K562 (cell line): Measurements from ENCODE around the gene AIFM3. TPM values are rescaled to one million over a fixed set of nuclear protein-coding genes. Genes with fewer than 3 reads are reported as not detected.

ENCODE experiments used
- CHD2 ChIP-seq: IDR thresholded peaks from 2 replicates; pipeline ENCODE4 v1.6.1; 2011; ENCODE audit warnings: low read depth, low read length
- DACH1 ChIP-seq: fragments of 450-650 bp; IDR thresholded peaks from 2 replicates; pipeline ENCODE4 v1.6.1; 2018; ENCODE audit not compliant: partially characterized antibody
- FOXA1 ChIP-seq: fragments of 450-650 bp; IDR thresholded peaks from 2 replicates; pipeline ENCODE4 v1.6.1; 2016; ENCODE audit warnings: mild to moderate bottlenecking, borderline replicate concordance
- HDAC8 ChIP-seq: fragments of 450-650 bp; IDR thresholded peaks from 2 replicates; pipeline ENCODE4 v1.6.1; 2016; ENCODE audit warnings: mild to moderate bottlenecking, missing genetic modification characterization, moderate library complexity, missing compliant biosample characterization
- HNRNPLL ChIP-seq: fragments of 200-400 bp; formaldehyde crosslinking; IDR thresholded peaks from 2 replicates; pipeline ENCODE4 v1.6.1; 2017; ENCODE audit warnings: low read length, low read depth, mild to moderate bottlenecking; ENCODE audit not compliant: poor library complexity, severe bottlenecking
- KDM2B ChIP-seq: fragments of 250-450 bp; sonication (Bioruptor Pico); IDR thresholded peaks from 2 replicates; pipeline ENCODE4 v1.8.0; 2021; ENCODE audit warnings: mild to moderate bottlenecking, moderate library complexity
- KLF6 ChIP-seq: fragments of 250-450 bp; sonication (Bioruptor Pico); IDR thresholded peaks from 2 replicates; pipeline ENCODE4 v1.4.0; 2020; ENCODE audit warnings: mild to moderate bottlenecking, moderate library complexity, borderline replicate concordance
- MAFG ChIP-seq: fragments of 450-650 bp; conservative IDR thresholded peaks from 2 replicates; pipeline ENCODE4 v1.6.1; 2016; ENCODE audit warnings: missing genetic modification characterization, missing compliant biosample characterization
- MLX ChIP-seq, 2 experiments: fragments of 450-650 bp in 1 of 2; sonication (generic) in 1 of 2; formaldehyde crosslinking; conservative IDR thresholded peaks; 2 replicates each; pipeline versions ENCODE4 v1.4.0 to v1.8.1; 2020 to 2022; ENCODE audit warnings: mild to moderate bottlenecking in 1 of 2, missing genetic modification reagents in 1 of 2
- NR4A1 ChIP-seq, 2 experiments: fragments of 250-450 bp in 1 of 2; fragments of 450-650 bp in 1 of 2; sonication (Bioruptor Pico) in 1 of 2; IDR thresholded peaks; 2 replicates each; pipeline versions ENCODE4 v1.4.0 to v1.6.1; 2016 to 2020; ENCODE audit warnings: mild to moderate bottlenecking in 2 of 2, missing compliant biosample characterization in 1 of 2, missing genetic modification characterization in 1 of 2, moderate library complexity in 1 of 2
- PHB ChIP-seq: fragments of 250-450 bp; sonication (Bioruptor Pico); IDR thresholded peaks from 2 replicates; pipeline ENCODE4 v1.5.0; 2021
- POLR2G ChIP-seq: fragments of 200-400 bp; formaldehyde crosslinking; IDR thresholded peaks from 2 replicates; pipeline ENCODE4 v1.6.1; 2017; ENCODE audit warnings: low read depth, mild to moderate bottlenecking, antibody characterized with exemption, low read length, moderate library complexity
- SAP30 ChIP-seq: fragments of 200-600 bp; sonication (generic); IDR thresholded peaks from 2 replicates; pipeline ENCODE4 v1.6.1; 2012; ENCODE audit warnings: borderline replicate concordance, low read depth, mild to moderate bottlenecking, moderate library complexity, low read length, control low read depth, inconsistent platforms; ENCODE audit not compliant: insufficient read depth, poor library complexity, severe bottlenecking
- ZNF184 ChIP-seq: sonication (generic); formaldehyde crosslinking; IDR thresholded peaks from 2 replicates; pipeline ENCODE4 v1.5.0; 2020; ENCODE audit warnings: missing genetic modification reagents
- ZNF589 ChIP-seq: fragments of 200-800 bp; sonication (Bioruptor generic); IDR thresholded peaks from 2 replicates; pipeline ENCODE4 v1.6.1; 2016; ENCODE audit warnings: low read depth, missing genetic modification characterization, missing compliant biosample characterization
- ZNF77 ChIP-seq: fragments of 250-450 bp; sonication (Bioruptor Pico); IDR thresholded peaks from 2 replicates; pipeline ENCODE4 v1.5.0; 2020
- ZSCAN32 ChIP-seq: fragments of 450-650 bp; formaldehyde crosslinking; IDR thresholded peaks from 2 replicates; pipeline ENCODE4 v1.4.0; 2020; ENCODE audit warnings: mild to moderate bottlenecking, moderate library complexity
- polyA plus RNA-seq, 8 experiments: library from polyadenylated mRNA; depleted of rRNA in 4 of 8; stranded (reverse) in 5 of 8; unstranded in 3 of 8; fragments of >200 nt; fragmentation: Nextera tagmentation in 2 of 8; fragmentation: Illumina TruSeq in 1 of 8; extraction: Ambion mirVana in 2 of 8; extraction: Trizol in 1 of 8; gene quantifications; 2 replicates each; pipeline versions ENCODE4 v1.2.1 to v1.2.3, GENCODE V29; 2011 to 2014; ENCODE audit warnings: inconsistent platforms in 1 of 8, missing spikeins in 1 of 8
- total RNA-seq, 7 experiments: library from RNA; depleted of rRNA in 6 of 7; stranded (reverse); fragments of >200 nt in 6 of 7; fragmentation: Illumina TruSeq in 2 of 7; extraction: Trizol in 2 of 7; gene quantifications; 2 replicates each; pipeline versions ENCODE4 v1.2.1 to v1.2.3, GENCODE V29; 2011 to 2021; ENCODE audit warnings: low replicate concordance in 1 of 7
- TF ChIP-seq, protein P1 (sequence below): fragments of 150-350 bp; IDR thresholded peaks from 2 replicates; pipeline ENCODE4 v1.6.1; 2014; ENCODE audit warnings: low read depth, mild to moderate bottlenecking, low read length, borderline replicate concordance
- TF ChIP-seq, protein P2 (sequence below), 2 experiments: fragments of 450-650 bp; IDR thresholded peaks; 2 replicates each; pipeline ENCODE4 v1.6.1; 2016
- TF ChIP-seq, protein P3 (sequence below): fragments of 250-450 bp; sonication (Bioruptor Pico); IDR thresholded peaks from 2 replicates; pipeline ENCODE4 v1.9.0; 2021; ENCODE audit warnings: mild to moderate bottlenecking

The AIFM3 gene
- total and polyA plus RNA-seq, 9 of the 15 experiments (the other 6 are each of a cell fraction or from before 2014, with no cell fraction given): 0.03 to 0.20 (median 0.07) TPM; not detected in 1

DNA sequence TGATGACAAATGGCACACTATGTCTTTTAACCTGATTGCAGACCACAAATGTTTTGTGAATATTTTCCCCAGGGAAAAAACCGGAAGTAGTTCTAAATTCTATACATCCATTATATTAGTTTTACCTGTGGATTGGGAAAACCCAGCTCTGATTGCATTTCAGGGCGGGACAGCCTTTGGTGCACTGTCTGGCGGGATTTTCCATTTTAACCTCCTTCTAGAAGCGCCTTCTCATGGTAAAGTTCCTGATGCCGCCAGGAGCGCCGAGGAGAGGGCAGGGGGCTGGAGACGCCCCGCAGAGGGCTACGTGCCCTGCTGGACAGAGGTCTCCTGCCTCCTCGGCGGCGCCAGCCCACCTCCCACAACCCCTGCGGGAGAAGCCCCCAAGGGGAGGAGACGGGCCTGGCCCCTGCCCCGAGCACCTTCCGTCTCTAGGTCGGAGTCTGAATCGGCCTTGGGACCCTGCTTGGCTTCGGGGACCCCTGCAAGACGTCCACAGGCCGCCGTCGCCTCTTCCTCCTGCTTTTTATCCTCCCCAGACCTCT lies 46.7 kb downstream of the AIFM3 start (continued):
- TF ChIP-seq MLX (CRISPR knock-in tag; conservative IDR thresholded peaks at IDR 0.05): 0 out of 4 replicates have a peak, but pooled peaks of 1 of the 2 experiments have one; percentile 86
- TF ChIP-seq SAP30: peak; percentile 47
- peak; percentile 88 for TF ChIP-seq POLR2G
- TF ChIP-seq PHB: peak; percentile 91
- peak; percentile 98 for TF ChIP-seq NR4A1 (CRISPR knock-in tag; IDR thresholded peaks at IDR 0.05)
- no peak for TF ChIP-seq NR4A1 (tag; IDR thresholded peaks at IDR 0.05)
- TF ChIP-seq HNRNPLL: no peak
- TF ChIP-seq DACH1: no peak
- peak; percentile 65; the same call in 1 of the 2 replicates for TF ChIP-seq KDM2B (CRISPR knock-in tag)
- TF ChIP-seq, protein P1, sequence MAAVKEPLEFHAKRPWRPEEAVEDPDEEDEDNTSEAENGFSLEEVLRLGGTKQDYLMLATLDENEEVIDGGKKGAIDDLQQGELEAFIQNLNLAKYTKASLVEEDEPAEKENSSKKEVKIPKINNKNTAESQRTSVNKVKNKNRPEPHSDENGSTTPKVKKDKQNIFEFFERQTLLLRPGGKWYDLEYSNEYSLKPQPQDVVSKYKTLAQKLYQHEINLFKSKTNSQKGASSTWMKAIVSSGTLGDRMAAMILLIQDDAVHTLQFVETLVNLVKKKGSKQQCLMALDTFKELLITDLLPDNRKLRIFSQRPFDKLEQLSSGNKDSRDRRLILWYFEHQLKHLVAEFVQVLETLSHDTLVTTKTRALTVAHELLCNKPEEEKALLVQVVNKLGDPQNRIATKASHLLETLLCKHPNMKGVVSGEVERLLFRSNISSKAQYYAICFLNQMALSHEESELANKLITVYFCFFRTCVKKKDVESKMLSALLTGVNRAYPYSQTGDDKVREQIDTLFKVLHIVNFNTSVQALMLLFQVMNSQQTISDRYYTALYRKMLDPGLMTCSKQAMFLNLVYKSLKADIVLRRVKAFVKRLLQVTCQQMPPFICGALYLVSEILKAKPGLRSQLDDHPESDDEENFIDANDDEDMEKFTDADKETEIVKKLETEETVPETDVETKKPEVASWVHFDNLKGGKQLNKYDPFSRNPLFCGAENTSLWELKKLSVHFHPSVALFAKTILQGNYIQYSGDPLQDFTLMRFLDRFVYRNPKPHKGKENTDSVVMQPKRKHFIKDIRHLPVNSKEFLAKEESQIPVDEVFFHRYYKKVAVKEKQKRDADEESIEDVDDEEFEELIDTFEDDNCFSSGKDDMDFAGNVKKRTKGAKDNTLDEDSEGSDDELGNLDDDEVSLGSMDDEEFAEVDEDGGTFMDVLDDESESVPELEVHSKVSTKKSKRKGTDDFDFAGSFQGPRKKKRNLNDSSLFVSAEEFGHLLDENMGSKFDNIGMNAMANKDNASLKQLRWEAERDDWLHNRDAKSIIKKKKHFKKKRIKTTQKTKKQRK: peak; percentile 12; the same call in 1 of the 2 replicates
- no peak for TF ChIP-seq ZNF184 (CRISPR knock-in tag)
- no peak for TF ChIP-seq MAFG (tag)
- TF ChIP-seq KLF6 (CRISPR knock-in tag): peak; percentile 49; the same call in 1 of the 2 replicates
- TF ChIP-seq CHD2: 0 out of 2 replicates have a peak, but pooled peaks have one; percentile 29
- TF ChIP-seq, protein P2, sequence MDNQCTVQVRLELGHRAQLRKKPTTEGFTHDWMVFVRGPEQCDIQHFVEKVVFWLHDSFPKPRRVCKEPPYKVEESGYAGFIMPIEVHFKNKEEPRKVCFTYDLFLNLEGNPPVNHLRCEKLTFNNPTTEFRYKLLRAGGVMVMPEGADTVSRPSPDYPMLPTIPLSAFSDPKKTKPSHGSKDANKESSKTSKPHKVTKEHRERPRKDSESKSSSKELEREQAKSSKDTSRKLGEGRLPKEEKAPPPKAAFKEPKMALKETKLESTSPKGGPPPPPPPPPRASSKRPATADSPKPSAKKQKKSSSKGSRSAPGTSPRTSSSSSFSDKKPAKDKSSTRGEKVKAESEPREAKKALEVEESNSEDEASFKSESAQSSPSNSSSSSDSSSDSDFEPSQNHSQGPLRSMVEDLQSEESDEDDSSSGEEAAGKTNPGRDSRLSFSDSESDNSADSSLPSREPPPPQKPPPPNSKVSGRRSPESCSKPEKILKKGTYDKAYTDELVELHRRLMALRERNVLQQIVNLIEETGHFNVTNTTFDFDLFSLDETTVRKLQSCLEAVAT (IDR thresholded peaks at IDR 0.05): no peak
- TF ChIP-seq ZNF589 (CRISPR knock-in tag): no peak
- TF ChIP-seq, protein P3, sequence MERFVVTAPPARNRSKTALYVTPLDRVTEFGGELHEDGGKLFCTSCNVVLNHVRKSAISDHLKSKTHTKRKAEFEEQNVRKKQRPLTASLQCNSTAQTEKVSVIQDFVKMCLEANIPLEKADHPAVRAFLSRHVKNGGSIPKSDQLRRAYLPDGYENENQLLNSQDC (CRISPR knock-in tag): peak; percentile 88; the same call in 1 of the 2 replicates
- peak; percentile 83 for TF ChIP-seq HDAC8 (tag)
- no peak for TF ChIP-seq ZNF77 (CRISPR knock-in tag)
- peak; percentile 81; the same call in 1 of the 2 replicates for TF ChIP-seq ZSCAN32 (CRISPR knock-in tag)
- no peak for TF ChIP-seq FOXA1
